Progenitor cell of endocrine pancreas (in vitro differentiated cells): ENCODE measurements around the gene GALNS. TPM values are rescaled to one million over a fixed set of nuclear protein-coding genes. Genes with fewer than 3 reads are reported as not detected.

ENCODE experiments used
- DNase-seq: peaks from one replicate; pipeline ENCODE4 v3.0.0; 2021; ENCODE audit warnings: low spot score; ENCODE audit not compliant: unreplicated experiment
- H3K27ac Mint-ChIP-seq: 2 replicates; pipeline ENCODE4 v1.8.0; 2021; ENCODE audit warnings: mild to moderate bottlenecking, moderate library complexity, mixed read lengths
- H3K27me3 Mint-ChIP-seq: 2 replicates; pipeline ENCODE4 v1.8.0; 2021; ENCODE audit warnings: mixed read lengths
- H3K36me3 Mint-ChIP-seq: 2 replicates; pipeline ENCODE4 v1.8.0; 2022; ENCODE audit warnings: mixed read lengths; ENCODE audit not compliant: insufficient read depth
- H3K4me1 Mint-ChIP-seq: 2 replicates; pipeline ENCODE4 v1.8.0; 2021; ENCODE audit warnings: low read depth, mixed read lengths
- H3K4me3 Mint-ChIP-seq: 2 replicates; pipeline ENCODE4 v1.8.0; 2021; ENCODE audit warnings: low read depth, mild to moderate bottlenecking, moderate library complexity, mixed read lengths
- H3K9me3 Mint-ChIP-seq: 2 replicates; pipeline ENCODE4 v1.8.0; 2021; ENCODE audit warnings: low read depth, mixed read lengths
- CTCF ChIP-seq: fragments of 200-600 bp; sonication (generic); IDR thresholded peaks from one replicate; pipeline ENCODE4 v1.5.0; 2021; ENCODE audit warnings: antibody characterized with exemption, mild to moderate bottlenecking; ENCODE audit not compliant: unreplicated experiment
- total RNA-seq: library from RNA; stranded (reverse); gene quantifications from 2 replicates; pipeline ENCODE4 v1.2.1, GENCODE V29; 2021

Gene GALNS
- total RNA-seq, 1 donor from 2014 or later, result 32.7 TPM

DNA sequence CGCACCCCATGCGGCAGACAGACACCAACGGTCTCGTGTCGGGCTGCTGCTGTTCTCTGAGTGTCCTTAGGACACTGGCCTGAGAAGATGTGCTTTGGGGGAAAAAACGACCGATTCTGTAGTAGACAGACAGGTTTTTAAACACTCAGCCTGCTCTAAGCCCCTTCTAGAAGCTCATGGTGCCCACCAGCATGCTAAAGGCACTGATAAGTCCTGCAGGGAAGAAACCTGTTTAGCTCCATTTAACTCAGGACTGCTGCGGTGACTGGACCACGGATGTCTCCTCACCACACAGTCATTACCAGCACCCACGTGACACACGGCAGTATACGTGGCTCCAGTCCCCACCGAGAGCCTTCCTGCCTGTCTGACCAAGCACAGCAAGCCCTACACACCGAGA, 26.0 kb downstream of the GALNS start:
- H3K4me1 Mint-ChIP-seq, result no peaks in the 10 kb centered on the region
- no peaks in the 10 kb centered on the region for H3K9me3 Mint-ChIP-seq
- H3K27ac Mint-ChIP-seq, result no peak overlapping the region
- no peak for DNase-seq
- H3K27me3 Mint-ChIP-seq, result no peaks in the 10 kb centered on the region
- no peak overlapping the region for H3K4me3 Mint-ChIP-seq
- no peak for TF ChIP-seq CTCF
- H3K36me3 Mint-ChIP-seq, result no peaks in the 10 kb centered on the region

DNA sequence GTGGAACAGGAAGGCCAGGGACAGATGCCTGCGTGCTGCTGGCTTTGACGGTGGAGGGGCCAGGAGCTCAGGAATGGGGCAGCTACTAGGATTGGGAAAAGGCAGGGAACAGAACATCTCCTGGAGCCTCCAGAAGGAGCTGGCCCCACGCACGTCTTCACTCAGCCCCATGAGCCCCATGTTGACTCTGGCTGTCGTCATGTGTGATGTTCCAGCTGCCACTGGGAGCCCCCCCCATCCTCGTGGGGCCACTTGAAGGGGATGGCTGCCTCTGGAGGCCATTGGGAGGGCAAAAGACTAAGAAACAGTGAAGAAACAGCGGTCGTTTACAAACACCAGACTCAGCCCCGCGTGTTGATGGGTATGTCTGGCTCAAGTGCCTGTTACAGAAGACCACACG, 26.5 kb downstream of the GALNS start:
- DNase-seq, result no peak
- H3K4me1 Mint-ChIP-seq, result no peaks in the 10 kb centered on the region
- no peak for TF ChIP-seq CTCF
- no peak overlapping the region for H3K4me3 Mint-ChIP-seq
- no peak overlapping the region for H3K27ac Mint-ChIP-seq
- H3K36me3 Mint-ChIP-seq, result no peaks in the 10 kb centered on the region
- no peaks in the 10 kb centered on the region for H3K27me3 Mint-ChIP-seq
- H3K9me3 Mint-ChIP-seq, result no peaks in the 10 kb centered on the region

DNA sequence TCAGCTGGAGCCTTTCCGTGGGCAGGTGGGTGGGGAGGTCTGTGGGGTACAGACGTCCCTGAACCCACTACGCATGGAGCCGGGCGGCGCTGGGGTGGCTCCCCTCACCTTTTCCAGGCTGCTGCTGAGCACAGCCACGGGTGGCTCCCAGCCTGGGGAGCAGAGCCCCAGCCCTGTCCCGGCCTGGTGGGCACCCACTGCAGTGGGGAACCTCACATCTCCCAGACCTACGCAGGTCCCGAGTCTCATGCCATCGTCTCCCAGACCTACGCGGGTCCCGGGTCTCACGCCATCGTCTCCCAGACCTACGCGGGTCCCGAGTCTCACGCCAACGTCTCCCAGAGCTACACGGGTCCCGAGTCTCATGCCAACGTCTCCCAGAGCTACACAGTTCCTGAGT, 28.0 kb downstream of the GALNS start:
- Mint-ChIP-seq H3K27me3 (no peaks in the 10 kb centered on the region), H3K27ac (no peak overlapping the region), H3K9me3 (no peaks in the 10 kb centered on the region), H3K4me1 (no peaks in the 10 kb centered on the region), H3K36me3 (no peaks in the 10 kb centered on the region), H3K4me3 (no peak overlapping the region)
- DNase-seq, result no peak
- no peak for TF ChIP-seq CTCF

GRCh38 chr16:88827727-88828126, 29.0 kb downstream of the GALNS start:
- no peak overlapping the region for H3K27ac Mint-ChIP-seq

DNA sequence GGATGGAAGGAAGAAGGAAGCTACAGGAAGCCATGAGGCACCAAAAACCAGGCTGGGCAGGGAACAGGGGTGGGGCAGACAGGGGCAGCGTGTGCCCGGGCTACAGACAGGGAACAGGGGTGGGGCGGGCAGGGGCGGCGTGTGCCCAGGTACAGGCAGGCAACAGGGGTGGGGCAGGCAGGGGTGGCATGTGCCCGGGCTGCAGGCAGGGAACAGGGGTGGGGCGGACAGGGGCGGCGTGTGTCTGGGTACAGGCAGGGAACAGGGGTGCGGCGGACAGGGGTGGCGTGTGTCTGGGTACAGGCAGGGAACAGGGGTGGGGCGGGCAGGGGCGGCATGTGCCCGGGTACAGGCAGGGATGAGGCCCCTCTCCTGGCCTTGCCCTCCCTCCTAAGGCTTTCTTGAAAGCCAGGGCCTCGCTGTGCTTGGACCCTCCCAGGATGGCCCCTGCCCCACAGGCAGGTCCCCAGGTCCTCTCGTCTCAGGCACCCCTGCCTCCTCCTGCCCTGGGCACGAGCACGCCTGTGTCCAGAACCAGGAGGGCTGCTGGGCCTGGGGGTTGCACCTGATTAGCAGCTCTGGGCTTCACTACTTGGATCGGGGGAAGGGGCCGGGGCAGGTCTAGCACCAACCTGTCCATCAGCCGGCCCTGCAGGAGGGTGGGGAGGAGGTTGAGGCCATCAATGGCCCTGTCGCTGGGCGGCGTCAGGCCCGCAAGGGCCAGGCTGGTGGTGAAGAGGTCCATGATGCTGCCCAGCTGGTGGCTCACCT, 30.5 kb downstream of the GALNS start:
- H3K27me3 Mint-ChIP-seq, result no peaks in the 10 kb centered on the region
- no peaks in the 10 kb centered on the region for H3K9me3 Mint-ChIP-seq
- no peaks in the 10 kb centered on the region for H3K36me3 Mint-ChIP-seq
- no peaks in the 10 kb centered on the region for H3K4me1 Mint-ChIP-seq
- DNase-seq, result no peak
- H3K27ac Mint-ChIP-seq, result no peak overlapping the region
- H3K4me3 Mint-ChIP-seq, result no peak overlapping the region
- TF ChIP-seq CTCF, result no peak

More at GRCh38 chr16:88827727-88828126, 29.0 kb downstream of the GALNS start:
- TF ChIP-seq CTCF, result no peak
- H3K4me3 Mint-ChIP-seq, result no peak overlapping the region
- H3K36me3 Mint-ChIP-seq, result no peaks in the 10 kb centered on the region
- no peaks in the 10 kb centered on the region for H3K9me3 Mint-ChIP-seq
- no peaks in the 10 kb centered on the region for H3K27me3 Mint-ChIP-seq
- no peak for DNase-seq
- no peaks in the 10 kb centered on the region for H3K4me1 Mint-ChIP-seq
